NOMO-1 (cell line): Measurements from ENCODE around the gene HYCC1.

Source experiments
- DNase-seq, 2 experiments: peaks; one replicate each; lab custom pipeline; 2025; ENCODE audit not compliant: unreplicated experiment in 2 of 2; lab: John Stamatoyannopoulos, UW

HYCC1 gene

GRCh38 chr7:23017309-23017708, 3.4 kb upstream of the HYCC1 start:
- DNase-seq: peak; percentile 25 to 82

GRCh38 chr7:23016345-23017253, 2.7 kb upstream of the HYCC1 start:
- no peak for DNase-seq

GRCh38 chr7:23014681-23015080, 751 bp upstream of the HYCC1 start:
- DNase-seq: no peak

GRCh38 chr7:23012908-23013714, 819 bp downstream of the HYCC1 start:
- DNase-seq: peak; percentile 30 to 38

GRCh38 chr7:23012186-23012585, 1.7 kb downstream of the HYCC1 start:
- no peak for DNase-seq

- peak in 1 of 2 experiments; percentile 26 for DNase-seq
These were observed 2.6 kb downstream of the HYCC1 start for GRCh38 chr7:23011222-23011924.

GRCh38 chr7:23009303-23009702, 4.6 kb downstream of the HYCC1 start:
- DNase-seq: no peak

GRCh38 chr7:23004247-23004520, 9.7 kb downstream of the HYCC1 start:
- DNase-seq: no peak

- no peak for DNase-seq
These were observed 10.3 kb downstream of the HYCC1 start for GRCh38 chr7:23003505-23004246.

GRCh38 chr7:23002698-23003097, 11.2 kb downstream of the HYCC1 start:
- no peak for DNase-seq

- DNase-seq: no peak
These were observed 12.3 kb downstream of the HYCC1 start for GRCh38 chr7:23001610-23002009.

- DNase-seq: no peak
These were observed 13.2 kb downstream of the HYCC1 start for GRCh38 chr7:23000597-23001360.

- DNase-seq: no peak
These were observed 15.4 kb downstream of the HYCC1 start for GRCh38 chr7:22998519-22998896.

- no peak for DNase-seq
These were observed 15.9 kb downstream of the HYCC1 start for GRCh38 chr7:22997871-22998518.

- no peak for DNase-seq
These were observed 17.5 kb downstream of the HYCC1 start for GRCh38 chr7:22996470-22996869.

- DNase-seq: no peak
These were observed 18.9 kb downstream of the HYCC1 start for GRCh38 chr7:22995011-22995410.

- no peak for DNase-seq
These were observed 20.8 kb downstream of the HYCC1 start for GRCh38 chr7:22992874-22993840.

- DNase-seq: no peak
These were observed 23.4 kb downstream of the HYCC1 start for GRCh38 chr7:22990588-22990949.
